Ishikawa (cell line): ENCODE results near the gene ZBTB20.

Experiments used
- EP300 ChIP-seq: IDR thresholded peaks from 2 replicates; pipeline ENCODE4 v1.6.1; 2012; ENCODE audit warnings: borderline replicate concordance
- FOXM1 ChIP-seq: IDR thresholded peaks from 2 replicates; pipeline ENCODE4 v1.6.1; 2012; ENCODE audit warnings: low read depth, borderline replicate concordance
- RAD21 ChIP-seq: IDR thresholded peaks from 2 replicates; pipeline ENCODE4 v1.6.1; 2012; ENCODE audit warnings: low read depth
- TCF12 ChIP-seq: IDR thresholded peaks from 2 replicates; pipeline ENCODE4 v1.6.1; 2012; ENCODE audit warnings: low read depth
- YY1 ChIP-seq: IDR thresholded peaks from 2 replicates; pipeline ENCODE4 v1.6.1; 2012; ENCODE audit warnings: low read depth
- TF ChIP-seq, protein P1 (sequence below): IDR thresholded peaks from 2 replicates; pipeline ENCODE4 v1.6.1; 2012; ENCODE audit warnings: low read depth, mild to moderate bottlenecking
- TF ChIP-seq, protein P2 (sequence below): IDR thresholded peaks from 2 replicates; pipeline ENCODE4 v1.6.1; 2012

- TF ChIP-seq YY1 (no peak), EP300 (no peak), RAD21 (no peak), TCF12 (no peak), FOXM1 (no peak)
- TF ChIP-seq, protein P1, sequence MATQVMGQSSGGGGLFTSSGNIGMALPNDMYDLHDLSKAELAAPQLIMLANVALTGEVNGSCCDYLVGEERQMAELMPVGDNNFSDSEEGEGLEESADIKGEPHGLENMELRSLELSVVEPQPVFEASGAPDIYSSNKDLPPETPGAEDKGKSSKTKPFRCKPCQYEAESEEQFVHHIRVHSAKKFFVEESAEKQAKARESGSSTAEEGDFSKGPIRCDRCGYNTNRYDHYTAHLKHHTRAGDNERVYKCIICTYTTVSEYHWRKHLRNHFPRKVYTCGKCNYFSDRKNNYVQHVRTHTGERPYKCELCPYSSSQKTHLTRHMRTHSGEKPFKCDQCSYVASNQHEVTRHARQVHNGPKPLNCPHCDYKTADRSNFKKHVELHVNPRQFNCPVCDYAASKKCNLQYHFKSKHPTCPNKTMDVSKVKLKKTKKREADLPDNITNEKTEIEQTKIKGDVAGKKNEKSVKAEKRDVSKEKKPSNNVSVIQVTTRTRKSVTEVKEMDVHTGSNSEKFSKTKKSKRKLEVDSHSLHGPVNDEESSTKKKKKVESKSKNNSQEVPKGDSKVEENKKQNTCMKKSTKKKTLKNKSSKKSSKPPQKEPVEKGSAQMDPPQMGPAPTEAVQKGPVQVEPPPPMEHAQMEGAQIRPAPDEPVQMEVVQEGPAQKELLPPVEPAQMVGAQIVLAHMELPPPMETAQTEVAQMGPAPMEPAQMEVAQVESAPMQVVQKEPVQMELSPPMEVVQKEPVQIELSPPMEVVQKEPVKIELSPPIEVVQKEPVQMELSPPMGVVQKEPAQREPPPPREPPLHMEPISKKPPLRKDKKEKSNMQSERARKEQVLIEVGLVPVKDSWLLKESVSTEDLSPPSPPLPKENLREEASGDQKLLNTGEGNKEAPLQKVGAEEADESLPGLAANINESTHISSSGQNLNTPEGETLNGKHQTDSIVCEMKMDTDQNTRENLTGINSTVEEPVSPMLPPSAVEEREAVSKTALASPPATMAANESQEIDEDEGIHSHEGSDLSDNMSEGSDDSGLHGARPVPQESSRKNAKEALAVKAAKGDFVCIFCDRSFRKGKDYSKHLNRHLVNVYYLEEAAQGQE = no peak
- TF ChIP-seq, protein P2, sequence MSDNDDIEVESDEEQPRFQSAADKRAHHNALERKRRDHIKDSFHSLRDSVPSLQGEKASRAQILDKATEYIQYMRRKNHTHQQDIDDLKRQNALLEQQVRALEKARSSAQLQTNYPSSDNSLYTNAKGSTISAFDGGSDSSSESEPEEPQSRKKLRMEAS = no peak
Observed at GRCh38 chr3:115099986-115100571, 47.0 kb downstream of the ZBTB20 start.
